ENCODE measurements around the gene GFRA1.

GFRA1 gene

GRCh38 chr10:116110736-116111135, 162.3 kb downstream of the GFRA1 start:
- no peak overlapping the region for H3K4me3 ChIP-seq (ENCODE audit: low read depth, low read length)
- DNase-seq (ENCODE audit: low read depth), result no peak
- TF ChIP-seq CTCF (conservative IDR thresholded peaks at IDR 0.05; ENCODE audit: low read depth, low read length), result no peak

- no peak overlapping the region for H3K4me3 ChIP-seq (ENCODE audit: low read depth, low read length)
- no peak for TF ChIP-seq CTCF (conservative IDR thresholded peaks at IDR 0.05; ENCODE audit: low read depth, low read length)
- DNase-seq (ENCODE audit: low read depth), result no peak
These were observed 163.1 kb downstream of the GFRA1 start for GRCh38 chr10:116109881-116110280.

- no peak for DNase-seq (ENCODE audit: low read depth)
- TF ChIP-seq CTCF (conservative IDR thresholded peaks at IDR 0.05; ENCODE audit: low read depth, low read length), result no peak
- no peak overlapping the region for H3K4me3 ChIP-seq (ENCODE audit: low read depth, low read length)
These were observed 163.5 kb downstream of the GFRA1 start for GRCh38 chr10:116109481-116109880.

GRCh38 chr10:116108095-116108494, 164.9 kb downstream of the GFRA1 start:
- H3K4me3 ChIP-seq (ENCODE audit: low read depth, low read length), result no peak overlapping the region
- TF ChIP-seq CTCF (conservative IDR thresholded peaks at IDR 0.05; ENCODE audit: low read depth, low read length), result no peak
- DNase-seq (ENCODE audit: low read depth), result no peak

- no peak for DNase-seq (ENCODE audit: low read depth)
- H3K4me3 ChIP-seq (ENCODE audit: low read depth, low read length), result no peak overlapping the region
- no peak for TF ChIP-seq CTCF (conservative IDR thresholded peaks at IDR 0.05; ENCODE audit: low read depth, low read length)
These were observed 166.4 kb downstream of the GFRA1 start for GRCh38 chr10:116106611-116107010.

- no peak for TF ChIP-seq CTCF (conservative IDR thresholded peaks at IDR 0.05; ENCODE audit: low read depth, low read length)
- H3K4me3 ChIP-seq (ENCODE audit: low read depth, low read length), result no peak overlapping the region
- DNase-seq (ENCODE audit: low read depth), result no peak
These were observed 167.7 kb downstream of the GFRA1 start for GRCh38 chr10:116105264-116105663.

- TF ChIP-seq CTCF (conservative IDR thresholded peaks at IDR 0.05; ENCODE audit: low read depth, low read length), result no peak
- DNase-seq (ENCODE audit: low read depth), result no peak
- no peak overlapping the region for H3K4me3 ChIP-seq (ENCODE audit: low read depth, low read length)
These were observed 168.6 kb downstream of the GFRA1 start for GRCh38 chr10:116104210-116104932.
